ENCODE results near the gene LNP1.
A peak's percentile ranks its signal among the peaks of the same experiment; 100 is the strongest.

LNP1 gene

GRCh38 chr3:100486808-100487207, 85.5 kb downstream of the LNP1 start:
- TF ChIP-seq MYC (IDR thresholded peaks at IDR 0.05; ENCODE audit: low read depth, low read length) (no peak), POLR2A (IDR thresholded peaks at IDR 0.05; ENCODE audit: extremely low read depth, insufficient read length) (no peak)
- TF ChIP-seq, protein P1, sequence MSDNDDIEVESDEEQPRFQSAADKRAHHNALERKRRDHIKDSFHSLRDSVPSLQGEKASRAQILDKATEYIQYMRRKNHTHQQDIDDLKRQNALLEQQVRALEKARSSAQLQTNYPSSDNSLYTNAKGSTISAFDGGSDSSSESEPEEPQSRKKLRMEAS (IDR thresholded peaks at IDR 0.05; ENCODE audit: low read depth, low read length): no peak
- TF ChIP-seq, protein P2, sequence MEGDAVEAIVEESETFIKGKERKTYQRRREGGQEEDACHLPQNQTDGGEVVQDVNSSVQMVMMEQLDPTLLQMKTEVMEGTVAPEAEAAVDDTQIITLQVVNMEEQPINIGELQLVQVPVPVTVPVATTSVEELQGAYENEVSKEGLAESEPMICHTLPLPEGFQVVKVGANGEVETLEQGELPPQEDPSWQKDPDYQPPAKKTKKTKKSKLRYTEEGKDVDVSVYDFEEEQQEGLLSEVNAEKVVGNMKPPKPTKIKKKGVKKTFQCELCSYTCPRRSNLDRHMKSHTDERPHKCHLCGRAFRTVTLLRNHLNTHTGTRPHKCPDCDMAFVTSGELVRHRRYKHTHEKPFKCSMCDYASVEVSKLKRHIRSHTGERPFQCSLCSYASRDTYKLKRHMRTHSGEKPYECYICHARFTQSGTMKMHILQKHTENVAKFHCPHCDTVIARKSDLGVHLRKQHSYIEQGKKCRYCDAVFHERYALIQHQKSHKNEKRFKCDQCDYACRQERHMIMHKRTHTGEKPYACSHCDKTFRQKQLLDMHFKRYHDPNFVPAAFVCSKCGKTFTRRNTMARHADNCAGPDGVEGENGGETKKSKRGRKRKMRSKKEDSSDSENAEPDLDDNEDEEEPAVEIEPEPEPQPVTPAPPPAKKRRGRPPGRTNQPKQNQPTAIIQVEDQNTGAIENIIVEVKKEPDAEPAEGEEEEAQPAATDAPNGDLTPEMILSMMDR (IDR thresholded peaks at IDR 0.05; ENCODE audit: low read depth, low read length): no peak
- no peak for DNase-seq (ENCODE audit: low read depth)
- H3K4me3 ChIP-seq (ENCODE audit: low read depth, low read length): no peak overlapping the region

GRCh38 chr3:100489118-100489517, 87.8 kb downstream of the LNP1 start:
- no peak overlapping the region for H3K4me3 ChIP-seq (ENCODE audit: low read depth, low read length)
- no peak for DNase-seq (ENCODE audit: low read depth)
- TF ChIP-seq POLR2A (IDR thresholded peaks at IDR 0.05; ENCODE audit: extremely low read depth, insufficient read length) (no peak), MYC (IDR thresholded peaks at IDR 0.05; ENCODE audit: low read depth, low read length) (no peak)
- TF ChIP-seq, protein P2 (IDR thresholded peaks at IDR 0.05; ENCODE audit: low read depth, low read length): no peak
- TF ChIP-seq, protein P1 (IDR thresholded peaks at IDR 0.05; ENCODE audit: low read depth, low read length): no peak

- TF ChIP-seq, protein P2 (IDR thresholded peaks at IDR 0.05; ENCODE audit: low read depth, low read length): no peak
- no peak for TF ChIP-seq MYC (IDR thresholded peaks at IDR 0.05; ENCODE audit: low read depth, low read length)
- TF ChIP-seq, protein P1 (IDR thresholded peaks at IDR 0.05; ENCODE audit: low read depth, low read length): no peak
- TF ChIP-seq POLR2A (IDR thresholded peaks at IDR 0.05; ENCODE audit: extremely low read depth, insufficient read length): no peak
- peak; percentile 87 for DNase-seq (ENCODE audit: low read depth)
- H3K4me3 ChIP-seq (ENCODE audit: low read depth, low read length): peak within 1 kb of the TSS; percentile 55
These were observed 91.0 kb downstream of the LNP1 start, which contains the start of gene TMEM45A for GRCh38 chr3:100492059-100493006. TSS of gene TMEM45A (plus strand) at chr3:100492619. CDS start at chr3:100555212, 62,593 bp downstream.

DNA sequence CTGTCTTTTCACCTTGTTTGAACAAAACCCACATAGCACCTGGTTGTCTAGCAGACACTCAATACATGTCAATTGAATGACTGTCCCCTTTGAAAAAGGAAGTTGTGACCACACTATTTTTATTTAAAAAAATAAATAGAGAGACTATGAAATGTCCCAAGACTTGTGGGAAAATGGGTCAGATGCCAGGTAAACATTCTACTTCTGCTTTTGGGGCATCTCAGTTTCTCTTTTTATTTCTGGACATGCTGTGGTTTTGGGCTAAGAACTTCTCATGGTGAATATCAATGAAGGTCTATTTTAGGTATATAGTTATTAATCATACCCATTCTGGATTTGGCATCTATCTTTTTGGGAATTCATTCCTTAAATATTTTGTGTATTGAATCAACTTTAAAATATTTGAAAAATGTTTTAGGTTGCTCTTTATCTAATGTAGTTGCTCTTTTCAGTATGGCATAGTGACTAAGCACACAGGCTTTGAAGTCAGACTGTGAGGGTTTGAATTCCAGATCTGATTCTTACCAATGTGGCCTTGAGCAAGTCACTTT, 95.4 kb downstream of the LNP1 start:
- TF ChIP-seq MYC (IDR thresholded peaks at IDR 0.05; ENCODE audit: low read depth, low read length) (no peak), POLR2A (IDR thresholded peaks at IDR 0.05; ENCODE audit: extremely low read depth, insufficient read length) (no peak)
- TF ChIP-seq, protein P2 (IDR thresholded peaks at IDR 0.05; ENCODE audit: low read depth, low read length): no peak
- TF ChIP-seq, protein P1 (IDR thresholded peaks at IDR 0.05; ENCODE audit: low read depth, low read length): no peak
- DNase-seq (ENCODE audit: low read depth): no peak
- no peak overlapping the region for H3K4me3 ChIP-seq (ENCODE audit: low read depth, low read length)

DNA sequence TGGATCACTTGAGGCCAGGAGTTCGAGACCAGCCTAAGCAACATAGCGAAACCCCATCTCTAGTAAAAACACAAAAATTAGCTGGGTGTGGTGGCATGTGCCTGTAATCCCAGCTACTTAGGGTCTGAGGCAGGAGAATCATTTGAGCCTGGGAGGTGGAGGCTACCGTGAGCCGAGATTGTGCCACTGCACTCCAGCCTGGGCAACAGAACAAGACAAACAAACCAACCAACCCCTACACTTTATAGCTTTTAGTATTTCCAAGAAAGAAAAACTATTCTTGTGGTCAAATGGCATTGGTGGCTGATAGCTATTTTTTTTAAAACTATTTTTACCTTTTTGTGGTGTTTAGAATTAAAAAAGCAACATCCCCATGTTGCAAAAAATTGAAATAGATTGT, 98.3 kb downstream of the LNP1 start:
- no peak for DNase-seq (ENCODE audit: low read depth)
- no peak overlapping the region for H3K4me3 ChIP-seq (ENCODE audit: low read depth, low read length)
- TF ChIP-seq POLR2A (IDR thresholded peaks at IDR 0.05; ENCODE audit: extremely low read depth, insufficient read length) (no peak), MYC (IDR thresholded peaks at IDR 0.05; ENCODE audit: low read depth, low read length) (no peak)
- TF ChIP-seq, protein P1 (IDR thresholded peaks at IDR 0.05; ENCODE audit: low read depth, low read length): no peak
- TF ChIP-seq, protein P2 (IDR thresholded peaks at IDR 0.05; ENCODE audit: low read depth, low read length): no peak
